ENCODE data around the gene ZBTB24. TPM values are rescaled to one million over a fixed set of nuclear protein-coding genes. Genes with fewer than 3 reads are reported as not detected.

The ZBTB24 gene
- total RNA-seq, 1 donor from 2014 or later: 3.6 TPM

GRCh38 chr6:109442393-109442924 lies 40.6 kb downstream of the ZBTB24 start:
- no peak for DNase-seq (ENCODE audit: low read depth)
- TF ChIP-seq CTCF (conservative IDR thresholded peaks at IDR 0.05; ENCODE audit: low read depth, low read length): no peak
- H3K4me3 ChIP-seq (ENCODE audit: low read depth, low read length): no peak overlapping the region

DNA sequence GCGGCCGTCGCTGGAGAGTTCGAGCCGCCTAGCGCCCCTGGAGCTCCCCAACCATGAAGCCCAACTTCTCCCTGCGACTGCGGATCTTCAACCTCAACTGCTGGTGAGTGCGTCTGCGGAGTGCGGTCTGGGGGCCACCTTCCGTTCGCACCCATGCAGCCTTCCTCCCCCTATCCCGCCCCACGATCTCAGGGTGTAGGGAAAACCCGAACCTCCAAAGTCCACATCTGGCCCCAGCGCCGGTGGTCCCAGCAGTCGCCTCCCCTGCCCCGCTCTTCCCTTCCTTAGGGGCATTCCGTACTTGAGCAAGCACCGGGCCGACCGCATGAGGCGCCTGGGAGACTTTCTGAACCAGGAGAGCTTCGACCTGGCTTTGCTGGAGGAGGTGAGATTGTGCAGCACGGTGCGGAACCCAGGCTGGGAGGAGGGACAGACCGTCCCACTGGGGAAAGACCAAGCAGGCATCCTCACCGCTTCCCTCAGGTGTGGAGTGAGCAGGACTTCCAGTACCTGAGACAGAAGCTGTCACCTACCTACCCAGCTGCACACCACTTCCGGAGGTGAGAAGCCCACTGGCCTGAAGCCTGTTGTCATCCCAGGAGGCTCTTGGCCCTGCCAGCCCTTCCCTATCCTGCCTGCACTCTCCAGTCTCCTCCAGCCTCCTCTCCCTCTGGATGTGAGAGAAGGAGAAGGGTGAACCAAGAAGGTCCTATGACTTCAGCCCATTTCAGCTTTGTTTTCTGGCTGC lies 41.8 kb downstream of the ZBTB24 start:
- peak overlapping the region; percentile 97 for H3K4me3 ChIP-seq (ENCODE audit: low read depth, low read length)
- DNase-seq (ENCODE audit: low read depth): no peak
- TF ChIP-seq CTCF (conservative IDR thresholded peaks at IDR 0.05; ENCODE audit: low read depth, low read length): peak; percentile 15

DNA sequence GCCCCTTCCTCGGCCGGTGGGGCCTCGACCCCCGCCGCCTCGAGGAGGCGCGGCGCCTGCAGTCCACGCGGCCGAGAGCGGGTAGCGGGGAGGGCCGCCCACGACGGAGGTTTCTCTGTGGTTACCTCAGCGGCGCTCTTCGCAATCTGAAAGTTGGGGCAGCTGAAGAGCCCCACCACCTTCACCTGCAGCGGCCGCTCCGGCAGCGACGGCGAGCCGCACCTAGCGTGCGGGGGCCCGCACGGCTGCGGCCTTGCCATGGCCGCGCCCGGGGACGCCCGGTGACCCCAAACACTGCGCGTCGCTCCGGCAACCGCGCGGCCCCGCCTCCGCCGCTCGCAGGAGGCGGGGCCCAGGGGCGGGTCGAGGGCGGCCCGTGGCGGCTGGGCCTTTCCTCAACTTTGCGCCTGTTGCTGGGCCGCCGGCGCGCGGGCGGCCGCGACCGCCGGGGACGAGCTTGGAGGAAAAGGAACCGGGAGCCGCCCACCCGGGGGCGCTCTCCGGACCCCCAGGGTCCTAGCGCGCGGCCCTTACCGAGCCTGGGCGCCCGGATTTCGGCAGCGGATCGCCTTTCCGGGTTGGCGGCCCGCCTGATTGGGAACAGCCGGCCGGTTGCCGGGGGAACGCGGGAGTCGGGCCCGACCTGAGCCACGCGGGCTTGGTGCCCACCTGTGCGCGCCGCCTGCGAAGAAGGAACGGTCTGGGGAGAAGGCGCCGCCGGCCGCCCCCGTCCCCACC lies 42.5 kb downstream of the ZBTB24 start, which contains the start of the genes PPIL6 and SMPD2:
Gene PPIL6 (minus strand): TSS at position 298 of the 738 bp plus-strand sequence. CDS start 38 bp downstream, at position 260.
Gene SMPD2 (plus strand): TSS at position 394 of the 738 bp plus-strand sequence. CDS start 398 bp downstream, outside the sequence.
- no peak for TF ChIP-seq CTCF (conservative IDR thresholded peaks at IDR 0.05; ENCODE audit: low read depth, low read length)
- DNase-seq (ENCODE audit: low read depth): no peak

GRCh38 chr6:109436041-109436440 lies 47.0 kb downstream of the ZBTB24 start:
- no peak overlapping the region for H3K4me3 ChIP-seq (ENCODE audit: low read depth, low read length)
- no peak for DNase-seq (ENCODE audit: low read depth)
- TF ChIP-seq CTCF (conservative IDR thresholded peaks at IDR 0.05; ENCODE audit: low read depth, low read length): no peak

More for the DNA sequence above, 42.5 kb downstream of the ZBTB24 start, which contains the start of the genes PPIL6 and SMPD2:
- H3K4me3 ChIP-seq (ENCODE audit: low read depth, low read length): peak within 1 kb of the TSS; percentile 97

DNA sequence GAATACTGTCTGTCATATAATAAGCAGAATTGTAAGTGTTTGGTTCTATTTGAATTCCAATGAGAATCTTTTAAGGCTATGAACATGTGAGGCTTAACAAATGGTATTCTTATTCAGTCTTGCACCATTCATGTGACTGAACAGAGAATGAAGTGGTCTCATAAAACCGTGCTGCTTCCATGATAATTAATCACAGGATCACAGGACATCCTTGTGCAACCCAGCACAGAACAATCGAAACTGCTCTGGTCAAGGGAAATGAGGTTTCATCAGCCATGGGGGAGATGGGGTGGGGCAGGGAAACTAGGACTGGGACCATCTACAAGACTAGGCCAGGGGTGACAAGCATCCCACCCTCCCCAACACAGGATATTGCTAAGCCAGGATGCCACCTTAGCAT lies 48.6 kb downstream of the ZBTB24 start:
- TF ChIP-seq CTCF (conservative IDR thresholded peaks at IDR 0.05; ENCODE audit: low read depth, low read length): no peak
- DNase-seq (ENCODE audit: low read depth): no peak

GRCh38 chr6:109429496-109429895 lies 53.5 kb downstream of the ZBTB24 start:
- no peak overlapping the region for H3K4me3 ChIP-seq (ENCODE audit: low read depth, low read length)
- TF ChIP-seq CTCF (conservative IDR thresholded peaks at IDR 0.05; ENCODE audit: low read depth, low read length): no peak
- DNase-seq (ENCODE audit: low read depth): no peak

More for the DNA sequence above, 48.6 kb downstream of the ZBTB24 start:
- no peak overlapping the region for H3K4me3 ChIP-seq (ENCODE audit: low read depth, low read length)
